Bone marrow (tissue), 2 donors: ENCODE measurements around the gene CITED2.
"Not testable (repeated sequence)": the region's sequence is repeated elsewhere in the genome, so short reads cannot be mapped to it uniquely, and the experiment has no call there.

Source experiments
- DNase-seq, 2 donors: peaks; one replicate each; lab custom pipeline; 2025; lab: John Stamatoyannopoulos, UW

CITED2 gene

DNA sequence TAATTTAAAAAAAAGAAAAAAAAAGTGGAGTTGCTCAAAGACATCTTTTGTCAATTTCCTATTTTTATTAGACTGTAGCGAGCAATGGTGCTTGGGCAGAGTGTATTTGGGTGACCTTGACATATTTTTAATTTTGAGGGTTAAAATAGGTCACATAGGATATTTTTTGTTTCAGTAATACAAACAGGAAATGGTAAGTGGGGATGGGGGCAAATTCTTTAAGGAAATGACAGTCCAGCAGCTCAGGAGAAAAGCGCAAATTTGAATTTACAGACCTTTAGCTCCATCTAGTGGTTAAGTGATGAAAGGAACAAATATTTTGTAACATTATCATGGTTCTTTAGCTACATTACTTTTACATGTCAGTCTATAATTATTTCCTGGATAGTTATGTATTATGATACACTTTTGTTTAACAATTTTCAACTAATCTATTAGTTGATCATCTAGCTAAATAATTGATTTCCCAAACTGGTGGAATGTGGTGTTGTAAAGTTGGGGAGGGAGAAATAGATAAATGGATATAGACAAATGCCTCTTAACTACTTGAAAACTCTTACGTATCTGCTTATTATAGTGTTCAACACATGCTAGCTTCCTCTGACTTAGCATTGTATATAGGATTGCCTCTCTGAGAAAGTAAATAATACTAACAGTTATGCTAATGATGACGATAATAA, 10.0 kb downstream of the CITED2 start:
- DNase-seq: peak in 1 of 2 donors; percentile 51

DNA sequence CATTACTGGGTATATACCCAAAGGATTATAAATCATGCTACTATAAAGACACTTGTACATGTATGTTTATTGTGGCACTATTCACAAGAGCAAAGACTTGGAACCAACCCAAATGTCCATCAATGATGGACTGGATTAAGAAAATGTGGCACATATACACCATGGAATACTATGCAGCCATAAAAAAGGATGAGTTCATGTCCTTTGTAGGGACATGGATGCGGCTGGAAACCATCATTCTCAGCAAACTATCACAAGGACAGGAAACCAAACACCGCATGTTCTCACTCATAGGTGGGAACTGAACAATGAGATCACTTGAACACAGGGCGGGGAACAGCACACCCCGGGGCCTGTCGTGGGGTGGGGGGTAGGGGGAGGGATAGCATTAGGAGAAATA, 10.7 kb downstream of the CITED2 start:
- DNase-seq: not testable (repeated sequence)

DNA sequence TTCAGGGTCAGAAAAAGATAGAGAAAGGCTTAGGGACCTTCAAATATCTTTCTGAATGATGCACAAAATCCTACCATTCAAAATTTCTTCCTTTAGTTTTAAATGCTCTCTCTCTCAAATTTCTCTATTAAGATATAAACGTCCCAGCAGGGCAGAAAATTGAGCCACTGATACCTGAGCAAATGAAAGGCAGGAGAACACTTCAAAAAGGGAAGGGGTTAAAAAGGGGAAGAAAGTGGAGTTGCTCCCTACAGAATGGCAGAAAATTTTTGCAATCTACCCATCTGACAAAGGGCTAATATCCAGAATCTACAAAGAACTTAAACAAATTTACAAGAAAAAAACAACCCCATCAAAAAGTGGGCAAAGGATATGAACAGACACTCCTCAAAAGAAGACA, 11.3 kb downstream of the CITED2 start:
- DNase-seq: not testable (repeated sequence)

DNA sequence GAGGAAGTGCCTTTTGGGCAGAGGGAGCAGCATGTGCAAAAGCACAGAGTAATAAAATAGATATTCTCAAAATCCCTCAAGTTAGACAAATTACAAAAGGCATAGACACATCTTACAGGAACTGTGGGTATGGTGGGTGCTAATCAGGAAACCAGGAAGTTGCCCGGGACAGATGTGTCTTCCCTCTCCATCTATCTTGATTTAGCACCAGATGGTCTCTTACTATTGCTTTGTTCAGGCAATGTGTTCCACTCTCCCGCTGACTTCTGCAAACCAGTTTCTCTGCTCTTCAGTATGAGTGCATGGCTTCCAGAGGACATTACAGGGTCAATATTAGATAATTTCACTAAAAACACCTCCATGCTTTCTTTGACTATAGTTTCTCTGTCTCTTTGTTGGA, 13.2 kb downstream of the CITED2 start:
- DNase-seq: peak in 1 of 2 donors; percentile 88

DNA sequence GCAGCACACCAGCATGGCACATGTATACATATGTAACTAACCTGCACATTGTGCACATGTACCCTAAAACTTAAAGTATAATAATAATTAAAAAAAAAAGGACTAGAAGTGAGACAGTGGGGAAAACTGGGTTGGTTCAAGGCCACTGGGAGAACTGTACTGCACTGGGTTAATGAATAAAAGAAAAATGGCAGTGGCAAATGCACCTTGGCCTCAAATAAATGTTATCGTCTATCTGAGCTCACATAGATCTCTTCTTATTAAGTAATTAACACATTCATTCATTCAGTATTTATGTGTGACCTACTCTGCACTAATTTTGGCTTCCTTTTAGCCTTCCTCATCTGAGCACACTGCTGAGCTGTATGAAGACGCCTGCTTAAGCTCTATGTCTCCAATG, 17.5 kb downstream of the CITED2 start:
- DNase-seq: no peak

DNA sequence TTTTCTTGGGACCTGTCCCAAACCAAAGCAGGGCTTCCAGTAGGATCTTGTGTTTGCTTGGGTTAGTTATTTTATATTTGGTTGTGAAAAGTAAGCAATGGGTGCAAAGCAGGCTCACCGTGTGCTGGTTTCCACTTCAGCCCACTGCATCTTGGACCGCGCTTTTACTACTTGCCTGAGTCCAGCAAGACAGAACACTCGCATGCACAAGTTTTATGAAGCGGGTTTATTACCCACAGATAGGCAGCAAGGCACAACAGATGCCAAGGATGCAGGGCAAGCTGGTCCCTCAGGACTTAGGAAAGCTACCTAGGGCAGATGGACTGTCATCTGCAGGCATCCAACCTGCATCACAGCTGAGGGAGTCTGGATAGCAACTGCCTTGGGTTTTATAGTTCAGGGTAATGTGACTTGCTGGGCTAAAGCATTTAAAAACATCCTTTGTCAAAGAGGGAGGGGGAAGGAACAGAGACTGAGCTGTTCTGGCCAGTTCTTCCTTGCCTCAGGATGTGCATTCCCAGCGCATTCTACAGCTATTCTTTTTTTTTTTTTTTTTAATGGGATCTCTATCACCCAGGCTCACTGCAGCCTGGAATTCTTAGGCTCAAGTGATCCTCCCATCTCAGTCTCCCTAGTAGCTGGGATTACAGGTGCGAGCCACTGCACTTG, 18.5 kb downstream of the CITED2 start:
- no peak for DNase-seq

DNA sequence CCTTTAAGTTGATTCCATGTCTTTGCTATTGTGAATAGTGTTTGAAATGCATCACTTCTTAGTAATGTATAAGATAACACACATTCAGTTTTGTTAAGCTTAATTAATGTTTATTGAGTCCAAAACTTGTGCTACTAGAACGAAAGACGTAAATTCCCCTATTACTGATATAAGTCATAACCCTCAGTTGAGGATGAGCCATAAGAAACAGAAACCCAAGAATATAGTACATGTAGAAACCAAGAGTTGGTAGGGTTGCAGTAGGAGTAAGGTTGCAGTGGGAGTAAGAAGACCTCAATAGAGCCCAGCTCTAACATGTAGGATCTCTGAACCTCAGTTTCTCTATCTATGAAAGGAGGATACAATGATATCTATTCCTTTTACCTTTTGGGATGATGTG, 19.3 kb downstream of the CITED2 start:
- no peak for DNase-seq

DNA sequence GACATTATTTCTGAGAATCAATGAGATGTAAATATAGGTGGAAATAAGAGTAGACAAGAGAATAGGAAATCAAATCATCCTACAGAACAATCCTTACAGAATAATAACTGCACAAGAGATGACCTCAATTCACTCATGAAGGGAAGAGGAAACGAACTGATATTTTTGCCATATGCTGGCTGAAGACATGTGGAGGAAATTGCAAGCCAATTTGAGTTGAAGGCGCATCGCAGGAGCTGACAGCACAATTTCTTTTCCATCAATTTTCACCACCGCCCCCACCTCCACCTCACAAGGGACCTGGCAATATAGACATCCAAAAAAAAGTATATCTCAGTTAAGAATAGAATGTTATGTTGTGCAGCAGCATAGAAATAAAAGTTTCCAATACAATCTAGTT, 20.3 kb downstream of the CITED2 start:
- no peak for DNase-seq

GRCh38 chr6:139349464-139350020, 24.9 kb downstream of the CITED2 start:
- no peak for DNase-seq

- no peak for DNase-seq
These were observed 28.1 kb downstream of the CITED2 start for GRCh38 chr6:139346392-139346791.

DNA sequence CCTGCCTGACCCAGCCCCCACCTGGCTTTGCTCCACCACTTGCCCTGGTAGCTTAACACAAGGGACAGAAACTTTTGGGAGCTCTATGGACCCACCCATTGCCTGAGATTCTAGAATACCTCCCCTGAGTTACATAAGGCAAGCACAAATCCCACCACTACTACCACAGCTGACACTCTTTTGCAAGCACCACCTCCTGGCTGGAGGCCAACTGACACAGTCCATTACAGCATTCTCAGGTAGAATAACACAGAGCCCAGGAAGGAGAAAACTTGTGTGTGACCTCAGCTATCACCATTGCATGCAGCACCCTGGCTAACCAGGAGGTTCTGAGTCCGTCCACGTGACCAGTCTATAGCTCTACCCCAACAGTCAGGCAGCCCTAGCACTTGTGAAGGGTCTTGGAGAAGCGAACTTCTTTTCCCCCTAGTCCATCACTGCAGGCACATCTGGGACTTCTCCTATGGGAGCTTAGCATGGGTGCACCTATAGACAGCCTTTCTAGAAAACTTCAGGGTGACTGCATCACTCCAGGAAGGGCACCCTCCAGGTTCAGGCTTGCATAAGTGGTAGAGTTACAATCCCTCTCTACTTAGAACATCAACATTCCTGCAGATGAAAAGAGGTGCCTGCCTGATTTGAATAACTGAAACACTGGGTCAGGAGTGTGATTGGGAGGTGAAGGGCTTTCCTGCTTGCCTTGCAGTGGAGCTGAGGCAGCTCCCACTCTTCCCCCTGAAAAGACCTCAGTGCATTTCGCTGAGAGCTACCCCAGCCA, 30.1 kb downstream of the CITED2 start:
- DNase-seq: no peak

DNA sequence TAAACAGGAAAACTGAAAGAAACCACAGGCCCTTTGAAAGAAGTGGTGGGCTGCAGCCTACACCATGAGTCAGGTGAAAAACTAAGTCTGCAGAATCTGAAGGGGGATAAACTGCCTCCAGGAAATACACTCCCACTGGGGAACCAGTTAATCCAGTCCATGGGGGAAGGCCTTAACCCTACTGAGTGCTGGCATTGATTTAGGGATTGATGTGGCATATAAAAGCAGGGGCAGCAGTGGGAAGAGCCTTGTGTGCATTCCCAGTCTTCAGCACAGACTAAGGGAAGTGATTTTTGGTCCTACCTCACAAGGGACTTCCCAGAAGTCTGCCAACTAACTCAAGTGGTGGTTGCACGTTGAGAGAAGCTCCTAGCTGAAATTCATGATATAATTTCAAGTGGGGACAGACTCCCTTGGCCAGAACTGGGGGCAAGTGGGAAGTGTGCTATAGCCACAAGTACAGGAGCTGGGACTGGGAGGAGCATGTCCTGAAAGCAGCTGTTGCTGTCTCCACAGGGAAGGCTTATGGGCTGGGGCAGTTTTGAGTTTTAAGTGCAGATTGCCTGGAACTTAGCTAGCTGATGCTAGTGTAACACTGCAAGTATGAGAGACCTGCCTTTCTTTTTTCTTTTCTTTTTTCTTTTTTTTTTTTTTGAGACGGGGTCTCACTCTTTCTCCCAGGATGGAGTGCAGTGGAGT, 31.2 kb downstream of the CITED2 start:
- no peak for DNase-seq

DNA sequence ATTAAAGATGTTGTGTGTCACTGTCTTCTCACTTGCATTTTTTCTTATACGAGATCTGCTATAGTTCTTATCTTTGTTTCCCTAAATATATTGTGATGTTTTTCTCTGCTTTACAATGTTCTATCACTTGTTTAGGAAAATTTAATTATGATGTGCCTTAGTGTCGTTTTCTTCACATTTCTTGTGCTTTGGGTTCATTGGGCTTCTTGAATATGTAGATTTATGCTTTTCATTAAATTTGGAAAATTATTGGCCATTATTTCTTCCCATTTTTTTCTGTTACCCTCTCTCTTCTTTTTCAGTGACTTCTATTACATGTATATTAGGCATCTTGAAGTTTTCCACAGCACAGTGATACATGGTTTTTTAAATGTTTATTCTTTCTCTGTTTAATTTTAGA, 33.4 kb downstream of the CITED2 start:
- DNase-seq: no peak

- DNase-seq: peak in 1 of 2 donors; percentile 49
These were observed 35.7 kb downstream of the CITED2 start for GRCh38 chr6:139338795-139339194.

- DNase-seq: peak in 1 of 2 donors; percentile 24
These were observed 36.6 kb downstream of the CITED2 start for GRCh38 chr6:139337830-139338229.

DNA sequence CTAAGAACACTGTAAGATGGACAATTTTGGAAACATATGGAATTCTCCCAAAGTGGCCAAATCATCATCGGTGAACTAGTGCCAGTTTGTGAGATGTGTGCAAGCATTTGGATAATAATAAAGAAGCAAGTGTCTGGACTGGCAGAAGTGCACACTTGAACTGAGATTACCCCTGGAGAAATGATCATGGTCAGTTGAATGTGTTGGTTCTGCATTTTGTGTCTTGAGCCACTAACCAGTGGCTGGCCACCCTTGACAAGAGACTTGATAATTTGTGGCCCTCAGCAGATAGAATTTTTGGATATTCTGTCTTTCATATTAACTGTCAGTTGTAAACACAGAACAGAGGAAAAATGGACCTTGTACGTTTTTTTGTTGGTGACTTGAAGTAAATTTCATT, 37.4 kb downstream of the CITED2 start:
- no peak for DNase-seq

DNA sequence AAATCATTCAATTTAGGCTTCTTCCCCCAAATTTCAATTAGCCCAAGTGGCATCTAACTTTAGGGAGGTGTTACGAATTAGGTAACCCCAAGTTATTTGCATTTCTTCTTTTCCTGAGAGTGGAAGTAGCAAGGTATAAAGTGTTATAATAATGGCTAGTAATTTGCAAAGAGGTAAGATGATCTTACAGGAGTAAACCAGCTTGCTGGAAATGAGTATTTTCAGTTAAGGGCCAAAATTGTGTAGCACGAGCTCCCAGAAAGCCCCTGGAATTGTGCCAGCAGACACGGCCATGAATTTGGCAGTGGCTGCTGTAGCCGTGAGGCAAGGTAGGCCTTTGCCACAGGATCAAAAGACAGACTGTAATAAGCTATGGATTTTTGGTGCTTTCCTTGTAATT, 38.0 kb downstream of the CITED2 start:
- no peak for DNase-seq

- no peak for DNase-seq
These were observed 38.8 kb downstream of the CITED2 start for GRCh38 chr6:139335447-139336210.

DNA sequence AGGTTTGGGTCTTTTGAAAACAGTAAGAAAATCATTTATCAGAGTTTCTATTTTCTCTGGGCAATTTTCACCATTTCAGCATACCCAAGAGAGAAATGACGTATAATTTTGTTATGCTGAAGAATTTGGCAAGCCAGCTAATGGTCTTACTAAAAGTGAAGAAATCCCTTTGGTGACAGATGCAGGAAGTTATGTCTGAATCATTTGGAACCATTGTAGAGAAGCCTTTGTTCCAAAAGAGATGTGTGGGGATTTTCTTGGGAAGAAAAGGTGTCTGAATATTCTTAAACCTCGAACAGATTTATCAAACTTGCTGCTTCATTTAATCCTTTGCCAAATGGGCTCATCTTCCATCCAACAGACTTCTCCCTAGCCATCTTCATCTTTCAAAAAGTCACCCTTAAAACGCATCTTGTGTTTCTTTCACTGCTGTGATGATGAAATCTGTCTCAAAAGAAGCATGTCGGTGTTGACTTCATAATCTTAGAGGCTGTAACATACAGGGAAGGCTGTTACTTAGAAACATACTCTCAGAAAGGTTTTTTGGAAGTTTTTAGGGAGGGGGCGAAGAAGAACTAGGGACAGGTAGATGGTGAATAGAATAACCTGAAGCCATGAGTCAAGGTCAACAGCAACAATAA, 39.5 kb downstream of the CITED2 start:
- DNase-seq: no peak

DNA sequence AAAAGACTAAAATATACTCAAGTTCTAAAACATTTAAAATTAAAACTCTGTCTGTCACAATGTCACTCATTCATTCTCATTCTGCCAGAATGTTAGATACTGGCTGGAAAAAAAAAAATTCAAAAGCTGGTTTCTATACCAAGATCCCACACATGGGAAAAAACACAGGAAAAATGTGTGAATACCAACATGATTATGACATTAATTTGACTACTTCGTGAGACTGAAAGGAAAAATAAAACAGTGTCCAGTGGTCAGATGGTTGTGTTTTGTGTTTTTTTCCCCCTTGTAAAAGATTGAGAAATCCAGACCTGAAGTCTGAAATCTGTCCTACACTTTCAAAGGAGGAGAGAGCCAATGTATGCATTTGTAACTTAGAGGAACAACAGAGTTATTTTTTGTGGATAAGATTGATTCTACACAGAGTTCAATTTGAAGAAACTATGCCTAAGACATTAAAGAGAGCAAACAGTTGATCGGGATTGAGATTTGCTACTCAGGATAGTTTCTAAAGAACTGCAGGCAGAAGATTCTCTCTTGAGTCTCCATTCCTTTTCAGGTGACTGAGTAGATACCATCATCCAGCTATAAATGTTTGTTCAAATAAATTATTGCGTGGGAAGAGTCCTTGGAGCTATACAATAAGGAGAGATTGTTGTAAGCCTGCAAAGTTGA, 43.5 kb downstream of the CITED2 start:
- no peak for DNase-seq
